GM11168 (cell line): ENCODE data around the gene TRPT1.

ENCODE experiments used
- in situ Hi-C: fragments of 300-500 bp; cut with MboI; formaldehyde crosslinking; loops from one replicate; pipeline ENCODE4 v1.12.0; 2022; ENCODE audit warnings: low sequenced_read_pairs; ENCODE audit not compliant: unreplicated experiment

Gene TRPT1

DNA sequence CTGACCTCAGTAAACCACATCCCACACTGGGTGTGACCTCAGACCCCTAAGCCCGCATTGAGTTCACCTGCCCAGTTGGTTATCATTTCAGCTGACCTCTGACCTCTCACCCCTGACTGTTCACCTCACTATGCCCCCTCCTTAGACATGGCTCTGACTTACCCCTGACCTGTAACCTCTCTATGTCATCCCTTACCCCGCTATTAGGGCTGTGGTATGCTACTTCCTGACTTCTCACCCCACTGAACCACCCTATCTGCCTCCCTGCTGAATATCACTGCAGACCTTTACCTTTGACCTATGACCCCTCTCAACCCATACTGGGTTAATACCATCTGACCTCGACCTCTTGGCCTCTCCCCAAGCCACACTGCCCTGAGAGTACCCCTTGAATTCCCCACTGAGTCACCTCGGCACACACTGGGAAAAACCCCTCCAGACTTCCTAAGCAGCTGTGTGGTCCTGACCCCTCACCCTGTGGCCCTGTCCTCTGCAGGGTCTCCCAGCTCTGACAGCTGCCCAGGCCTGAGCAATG is 33.6 kb upstream of the TRPT1 start:
- in situ Hi-C loops, result no loop called here

DNA sequence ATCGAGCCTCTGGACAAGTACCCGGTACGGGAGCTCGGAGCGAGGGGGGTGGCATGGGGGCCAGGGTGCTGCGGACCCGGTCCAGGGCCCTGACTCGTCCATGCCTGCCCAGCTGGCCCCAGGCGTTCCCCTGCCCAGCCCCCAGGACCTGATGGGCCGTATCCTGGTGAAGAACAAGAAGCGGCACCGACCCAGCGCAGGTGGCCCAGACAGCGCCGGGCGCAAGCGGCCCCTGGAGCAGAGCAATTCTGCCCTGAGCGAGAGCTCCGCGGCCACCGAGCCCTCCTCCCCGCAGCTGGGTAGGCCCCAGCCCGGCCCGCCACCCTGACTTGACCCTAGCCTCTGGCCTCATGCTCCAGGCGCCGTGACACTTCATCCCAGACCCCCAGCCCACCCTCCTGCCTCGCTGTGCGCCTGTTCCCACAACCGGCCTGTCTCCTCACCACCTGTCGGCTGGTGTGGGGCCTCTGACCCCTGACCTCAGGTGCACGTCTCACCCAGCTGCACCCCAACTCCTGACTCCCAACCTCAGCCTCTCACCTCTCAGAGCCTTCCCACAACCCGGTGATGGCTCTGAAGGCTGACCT is 33.1 kb upstream of the TRPT1 start:
- in situ Hi-C loops, result no loop called here

GRCh38 chr11:64258356-64258755 is 32.4 kb upstream of the TRPT1 start:
- in situ Hi-C loops, result no loop called here

DNA sequence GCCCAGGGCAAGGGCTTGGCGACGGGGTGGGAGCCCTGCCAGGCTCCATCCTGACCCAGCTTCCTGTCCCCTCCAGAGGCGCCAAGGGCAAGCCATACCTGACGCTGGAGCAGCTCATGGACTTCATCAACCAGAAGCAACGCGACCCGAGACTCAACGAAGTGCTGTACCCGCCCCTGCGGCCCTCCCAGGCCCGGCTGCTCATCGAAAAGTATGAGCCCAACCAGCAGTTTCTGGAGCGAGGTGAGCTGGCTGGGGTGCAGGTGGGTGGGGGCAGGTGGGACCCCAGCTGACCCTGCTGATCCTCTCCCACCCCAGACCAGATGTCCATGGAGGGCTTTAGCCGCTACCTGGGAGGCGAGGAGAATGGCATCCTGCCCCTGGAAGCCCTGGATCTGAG is 30.3 kb upstream of the TRPT1 start:
- in situ Hi-C loops, result no loop called here

- in situ Hi-C loops, result no loop called here
Measured at GRCh38 chr11:64255135-64256128, 29.4 kb upstream of the TRPT1 start.

DNA sequence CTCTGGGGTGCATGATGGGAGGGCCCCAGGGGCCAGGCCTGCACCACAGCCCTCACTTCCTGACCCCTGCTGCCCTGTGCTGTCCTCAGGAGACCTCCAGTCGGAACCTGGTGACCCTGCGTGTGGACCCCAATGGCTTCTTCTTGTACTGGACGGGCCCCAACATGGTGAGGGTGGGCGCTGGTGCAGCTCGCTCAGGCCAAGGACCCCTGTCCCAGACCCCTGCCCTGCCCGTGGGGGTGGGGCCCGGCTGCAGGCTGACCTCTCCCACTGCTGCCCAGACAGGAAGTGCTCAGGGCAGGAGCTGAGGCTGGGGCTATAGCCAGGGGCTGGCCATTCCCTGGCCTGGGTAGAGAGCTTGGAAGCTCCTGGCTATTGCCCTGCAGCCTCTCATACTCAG is 28.3 kb upstream of the TRPT1 start:
- in situ Hi-C loops, result no loop called here

GRCh38 chr11:64253481-64253880 is 27.5 kb upstream of the TRPT1 start:
- in situ Hi-C loops, result no loop called here

DNA sequence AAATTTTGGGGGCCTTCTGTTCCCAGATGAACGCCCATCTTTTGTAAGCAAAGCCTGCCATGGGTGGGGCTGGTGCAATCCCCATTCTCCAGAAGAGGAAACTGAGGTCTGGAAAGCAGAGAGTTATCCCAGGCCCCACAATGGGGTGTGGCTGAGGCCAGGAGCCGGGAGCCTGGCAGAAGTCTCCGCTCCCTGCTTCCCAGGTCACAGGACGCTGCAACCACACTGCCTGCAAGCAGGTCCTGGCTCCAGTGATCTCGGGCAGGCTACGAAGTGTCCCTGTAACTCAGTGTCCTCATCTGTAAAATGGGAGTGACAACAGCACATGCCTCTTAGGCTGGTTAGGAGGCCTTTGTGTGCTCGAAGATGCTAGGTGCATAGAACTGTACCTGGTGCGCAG is 27.1 kb upstream of the TRPT1 start:
- in situ Hi-C loops, result no loop called here

- in situ Hi-C loops, result no loop called here
Measured at GRCh38 chr11:64252003-64252872, 26.3 kb upstream of the TRPT1 start.

GRCh38 chr11:64251753-64252002 is 25.7 kb upstream of the TRPT1 start:
- in situ Hi-C loops, result no loop called here

DNA sequence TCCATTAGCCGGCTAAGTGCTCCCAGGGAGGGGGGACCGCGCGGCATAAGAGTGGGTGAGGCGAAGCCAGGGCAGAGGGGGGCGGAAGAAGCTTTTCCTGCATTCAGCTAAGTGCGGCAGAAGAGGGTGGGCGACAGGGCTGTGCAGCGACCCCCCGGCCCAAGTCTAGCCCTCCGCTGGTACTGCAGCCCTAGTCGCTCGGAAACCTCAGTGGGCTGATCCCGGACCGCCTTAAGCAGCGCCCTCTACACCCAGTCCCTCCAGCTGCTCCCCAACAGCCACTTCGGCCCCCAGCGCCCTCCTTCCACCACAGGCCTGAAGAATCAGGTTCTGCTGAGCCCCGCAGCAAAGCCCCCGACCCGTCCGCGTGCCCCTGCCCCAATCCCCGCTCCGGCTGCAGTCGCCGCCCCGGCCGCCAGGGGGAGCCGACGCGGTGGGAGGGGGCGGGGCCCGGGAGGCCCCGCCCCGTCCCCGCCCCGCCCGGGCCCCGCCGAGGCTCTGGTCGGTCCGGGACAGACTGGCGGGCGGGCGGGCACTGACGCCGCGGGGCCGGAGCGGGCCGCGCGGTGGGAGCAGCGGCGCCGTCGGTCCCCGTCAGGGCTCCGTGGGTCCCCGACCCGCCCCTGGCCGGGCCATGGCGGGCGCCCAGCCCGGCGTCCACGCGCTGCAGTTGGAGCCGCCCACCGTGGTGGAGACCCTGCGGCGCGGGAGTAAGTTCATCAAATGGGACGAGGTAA is 25.2 kb upstream of the TRPT1 start, which contains the start of gene PLCB3:
PLCB3 (plus strand) TSS at position 515 of the 737 bp plus-strand sequence; CDS start at position 635, 120 bp downstream.
- in situ Hi-C loops, result no loop called here

- in situ Hi-C loops, result no loop called here
Measured at GRCh38 chr11:64250415-64251015, 24.5 kb upstream of the TRPT1 start.

- in situ Hi-C loops, result no loop called here
Measured at GRCh38 chr11:64249563-64250414, 23.8 kb upstream of the TRPT1 start.

- in situ Hi-C loops, result no loop called here
Measured at GRCh38 chr11:64249038-64249437, 23.1 kb upstream of the TRPT1 start.

DNA sequence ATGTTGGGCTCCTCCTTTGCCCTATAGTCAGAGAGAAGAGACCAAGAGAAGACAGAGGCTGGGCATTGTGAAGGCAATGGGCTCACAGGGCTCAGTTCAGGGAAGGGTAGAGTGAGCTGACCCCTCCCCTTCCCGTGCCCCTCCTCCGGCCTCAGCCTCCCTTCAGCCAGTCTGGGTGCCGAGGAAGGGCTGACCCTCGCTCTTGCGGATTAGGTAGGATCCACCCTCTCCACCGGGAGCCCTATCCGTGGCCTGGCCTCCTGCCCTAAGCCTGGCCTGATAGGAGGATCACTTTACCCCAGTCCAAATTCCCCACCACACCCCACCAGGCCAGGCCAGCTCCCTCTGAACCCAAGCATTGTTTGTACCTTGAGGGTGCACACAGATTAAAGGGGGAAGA is 22.6 kb upstream of the TRPT1 start:
- in situ Hi-C loops, result no loop called here

- in situ Hi-C loops, result no loop called here
Measured at GRCh38 chr11:64247729-64248531, 21.9 kb upstream of the TRPT1 start.

DNA sequence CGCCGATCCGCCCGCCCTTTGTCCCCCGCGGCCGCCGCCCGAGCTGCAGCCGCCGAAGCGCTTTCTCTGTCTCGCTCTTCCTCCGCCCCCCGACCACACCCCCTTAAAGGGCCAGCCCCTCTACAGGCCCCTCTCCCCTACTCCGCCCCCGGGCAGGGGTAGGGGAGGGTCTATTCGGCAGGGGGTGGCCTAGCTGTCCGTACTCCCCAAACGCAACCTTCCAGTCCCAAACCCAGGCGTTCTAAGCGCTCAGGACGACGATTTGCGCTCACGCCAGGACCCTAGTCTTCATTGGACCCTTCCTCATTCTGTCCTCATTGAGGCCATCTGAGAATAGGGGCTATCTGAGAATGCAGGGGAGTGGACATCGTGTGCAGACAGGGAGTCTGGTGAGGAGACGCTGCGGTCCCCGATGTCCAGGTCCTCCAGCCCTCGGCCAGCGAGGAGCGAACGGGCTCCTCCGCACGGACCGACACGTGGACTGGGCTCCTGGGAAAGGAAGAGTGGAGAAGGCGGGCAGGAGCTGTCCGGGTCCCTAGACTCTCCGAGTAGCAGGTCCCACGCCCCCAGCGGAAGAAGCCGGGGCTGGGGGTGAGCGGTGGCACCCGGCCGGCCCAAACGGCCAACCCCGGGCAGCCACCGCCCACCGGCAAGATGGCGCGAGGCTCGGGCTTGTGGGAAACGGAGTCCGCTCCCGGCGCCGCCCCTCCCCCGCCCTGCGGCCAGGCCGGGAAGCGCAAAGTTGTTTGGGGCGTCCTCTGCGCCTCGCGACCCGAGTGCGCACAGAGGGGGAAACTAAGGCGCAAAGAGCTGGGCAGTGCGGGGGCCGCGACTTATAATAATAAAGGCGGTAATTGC is 21.1 kb upstream of the TRPT1 start, which contains the start of gene PPP1R14B:
PPP1R14B (minus strand) TSS at position 73 of the 858 bp plus-strand sequence. CDS start 270 bp downstream, outside the sequence.
- in situ Hi-C loops, result no loop called here
